CD4-positive, alpha-beta T cell treated with Interleukin-6 for 4 hours (primary cell): ENCODE data around the gene KCNJ12.

Source experiments
- DNase-seq: peaks from one replicate; pipeline ENCODE4 v3.0.0-alpha.2; 2020; ENCODE audit warnings: mixed read lengths

The KCNJ12 gene

GRCh38 chr17:21368545-21369246 is 7.5 kb upstream of the KCNJ12 start:
- DNase-seq = no peak

DNA sequence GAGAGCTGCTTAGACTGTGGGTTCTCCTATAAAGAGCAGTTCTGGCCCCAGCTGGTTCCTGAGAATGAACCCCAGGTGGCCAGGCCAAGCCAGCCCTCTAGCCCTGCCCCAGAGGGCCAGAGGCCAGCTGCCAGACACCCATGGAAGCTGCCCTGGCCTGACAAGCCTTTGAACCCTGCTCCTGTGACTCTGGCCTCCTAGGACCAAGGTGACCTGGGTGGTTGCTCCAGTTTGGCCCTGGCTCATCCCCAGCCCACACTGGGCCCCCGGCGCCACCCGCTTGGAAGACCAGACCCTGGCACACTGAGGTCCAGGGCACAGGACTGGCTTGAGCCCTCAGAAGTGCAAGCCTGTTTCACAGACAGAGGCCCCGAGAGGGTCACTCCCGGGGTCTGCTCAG is 6.8 kb upstream of the KCNJ12 start:
- no peak for DNase-seq

DNA sequence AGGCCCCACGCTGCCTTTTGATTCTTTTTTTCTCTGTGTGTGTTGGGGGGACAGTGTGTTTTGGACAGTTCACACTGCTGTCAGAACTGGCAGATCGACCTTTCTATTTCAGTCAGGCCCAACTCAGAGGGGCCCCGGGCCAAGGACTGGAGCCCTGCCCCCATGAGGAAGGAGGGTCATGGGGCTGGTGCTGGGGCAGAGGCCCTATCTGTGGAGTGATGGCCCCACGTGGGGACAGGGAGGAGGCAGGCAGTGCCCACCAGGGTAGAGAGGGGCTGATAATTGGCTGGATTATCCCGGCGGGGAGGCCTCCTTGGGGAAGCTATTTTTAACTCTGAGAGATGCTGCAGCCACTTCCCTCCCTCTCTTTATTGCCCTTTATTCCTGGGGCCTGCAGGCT is 5.7 kb upstream of the KCNJ12 start:
- no peak for DNase-seq

DNA sequence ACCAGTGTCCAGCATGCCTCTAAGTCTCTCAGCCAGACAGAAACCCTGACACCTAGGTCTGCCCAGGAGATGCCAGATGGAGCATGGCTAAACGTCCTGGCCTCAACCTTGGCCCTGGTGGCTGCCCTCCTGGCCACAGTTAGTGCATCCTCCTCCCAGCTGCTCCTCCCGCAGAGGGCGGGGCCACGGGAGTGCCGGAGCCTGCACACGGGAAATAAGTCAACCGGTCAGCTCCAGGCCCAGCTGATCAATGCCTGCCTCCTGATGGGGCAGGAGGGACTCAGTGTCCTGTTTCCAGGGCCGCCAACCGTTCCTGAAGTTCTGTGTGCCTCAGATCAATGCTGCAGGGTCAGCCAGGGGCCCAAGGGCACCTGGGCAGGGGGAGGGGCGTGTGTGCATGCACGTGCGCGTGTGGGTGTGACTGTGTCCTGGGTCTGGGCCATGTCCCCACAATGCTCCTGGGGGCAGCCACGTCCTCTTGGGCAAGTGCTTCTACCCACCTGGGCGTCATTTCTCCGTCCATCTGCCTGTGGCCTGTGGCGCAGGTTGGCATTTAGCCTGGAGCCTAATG is 4.6 kb upstream of the KCNJ12 start:
- no peak for DNase-seq

GRCh38 chr17:21372256-21372954 is 3.8 kb upstream of the KCNJ12 start:
- no peak for DNase-seq

GRCh38 chr17:21373036-21373435 is 3.1 kb upstream of the KCNJ12 start:
- DNase-seq = no peak

- no peak for DNase-seq
These were observed 2.3 kb upstream of the KCNJ12 start for GRCh38 chr17:21373696-21374440.

- DNase-seq = no peak
These were observed 1.6 kb upstream of the KCNJ12 start for GRCh38 chr17:21374441-21375161.

DNA sequence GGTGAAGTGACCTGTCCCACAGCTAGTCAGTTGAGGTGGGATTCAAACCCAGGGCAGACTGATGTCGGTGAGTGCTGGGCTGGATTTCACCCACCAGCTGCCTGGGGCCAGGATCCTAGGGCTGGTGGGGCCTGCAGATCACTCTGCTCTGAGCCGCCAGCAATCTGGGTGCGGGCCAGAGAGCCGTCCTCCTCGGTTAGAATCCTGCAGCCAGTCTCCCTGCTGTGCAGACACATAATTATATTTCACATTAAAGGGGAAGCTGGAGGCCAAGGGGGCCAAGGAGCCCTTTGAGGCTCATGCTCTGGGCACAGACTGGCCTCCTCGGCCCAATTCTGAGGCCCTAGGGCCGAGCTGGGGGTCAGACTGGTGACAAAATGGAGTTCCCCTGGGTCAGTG is 996 bp upstream of the KCNJ12 start:
- no peak for DNase-seq

DNA sequence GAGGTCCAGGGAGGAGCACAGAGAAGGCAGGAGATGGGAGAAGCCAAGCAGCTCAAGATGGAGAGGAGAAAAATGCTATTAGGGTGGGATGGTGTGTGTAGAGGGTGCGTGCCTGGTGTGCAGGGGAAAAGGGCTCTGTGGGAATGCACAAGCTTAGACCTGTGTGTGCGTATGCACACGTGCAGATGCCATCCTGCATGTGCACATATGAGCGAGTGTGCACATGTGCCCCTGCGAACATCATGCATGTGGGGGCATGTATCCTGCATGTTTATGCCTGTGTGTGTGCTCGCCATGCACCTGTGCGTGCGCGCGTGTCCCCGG is 438 bp upstream of the KCNJ12 start:
- DNase-seq = no peak

- DNase-seq = no peak
These were observed 868 bp downstream of the KCNJ12 start for GRCh38 chr17:21376759-21377690.

DNA sequence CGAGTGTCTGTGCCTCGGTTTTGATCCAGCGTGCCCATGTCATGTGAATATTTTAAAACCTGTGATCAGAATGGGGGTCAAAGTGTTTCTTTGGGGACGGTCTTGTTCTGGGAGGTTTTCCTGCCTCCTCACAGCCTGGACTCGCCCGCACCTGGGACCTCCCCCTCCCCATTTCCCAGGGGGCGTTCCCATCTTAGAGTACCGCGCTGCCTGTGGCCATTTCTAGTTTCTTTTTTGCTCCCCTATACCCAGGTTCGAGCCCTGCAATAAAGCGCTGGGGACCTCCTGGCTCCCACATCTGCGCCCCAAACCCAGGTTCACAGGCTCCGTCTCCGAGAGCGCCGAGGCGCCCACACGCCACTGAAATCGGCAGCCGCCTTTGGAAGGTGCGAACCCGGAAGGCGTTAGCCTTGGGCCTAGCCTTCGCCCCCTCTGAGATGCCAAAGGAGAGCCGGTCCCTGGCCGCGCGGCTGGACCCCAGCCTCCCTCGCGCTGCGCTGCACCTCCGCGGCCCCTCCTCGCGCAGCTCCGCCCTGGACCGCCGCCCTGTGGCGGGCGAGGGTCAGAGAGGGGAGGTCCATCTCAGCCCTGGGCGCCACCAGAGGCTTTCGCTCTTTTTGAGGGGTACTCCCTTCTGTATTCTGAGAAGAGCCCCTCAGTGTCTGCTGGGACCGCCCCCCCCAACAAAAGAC is 1.7 kb downstream of the KCNJ12 start:
- no peak for DNase-seq

GRCh38 chr17:21378553-21378952 is 2.4 kb downstream of the KCNJ12 start:
- DNase-seq = no peak

DNA sequence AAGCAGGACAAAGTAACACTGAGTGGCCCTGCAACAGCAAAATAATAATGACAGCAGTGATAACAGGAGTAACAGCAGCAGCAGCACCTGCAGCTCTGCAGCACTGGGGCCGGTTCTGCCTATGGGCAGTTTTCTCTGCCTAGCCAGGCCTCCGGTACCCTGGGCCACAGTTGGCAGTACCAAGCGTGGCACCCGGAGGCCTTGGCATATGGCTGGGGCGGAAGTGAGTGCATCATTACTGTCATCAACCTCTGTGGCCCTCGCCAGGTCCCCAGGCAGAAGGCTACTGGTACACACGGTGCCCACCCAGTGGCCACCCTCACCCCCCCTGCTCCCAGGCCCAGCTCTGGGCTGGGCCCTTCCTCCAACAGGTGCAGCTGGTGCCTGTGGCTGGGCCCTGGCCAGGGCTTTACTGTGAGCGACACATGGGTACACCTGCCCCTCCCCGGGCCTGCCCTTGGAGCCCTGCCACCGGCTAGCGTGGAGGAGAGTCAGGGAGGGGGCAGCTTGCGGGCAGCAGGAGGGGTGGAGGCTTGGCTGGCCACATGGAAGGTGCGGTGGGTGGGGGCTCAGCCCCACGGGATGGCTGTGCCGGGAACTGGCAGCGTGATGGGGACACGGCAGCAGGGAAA is 3.0 kb downstream of the KCNJ12 start:
- no peak for DNase-seq

DNA sequence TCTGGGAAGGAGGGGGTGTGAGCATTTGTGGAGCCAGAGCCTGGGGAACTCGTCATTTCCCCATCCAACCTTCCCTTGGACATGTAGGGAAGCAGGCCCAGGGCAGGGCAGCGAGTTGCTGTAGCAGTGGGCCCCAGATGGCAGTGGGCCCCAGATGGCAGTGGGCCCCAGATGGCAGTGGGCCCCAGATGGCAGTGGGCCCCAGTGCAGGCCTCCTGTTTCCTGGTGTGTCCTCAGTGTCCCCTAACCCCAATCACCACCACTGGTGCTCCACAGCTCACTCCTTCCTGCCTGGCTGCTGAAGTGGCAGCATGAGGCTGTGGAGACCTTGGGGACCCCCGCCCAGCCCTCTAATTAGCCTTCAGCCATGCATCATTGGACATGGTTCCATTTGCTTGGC is 4.5 kb downstream of the KCNJ12 start:
- no peak for DNase-seq

- DNase-seq = no peak
These were observed 5.0 kb downstream of the KCNJ12 start for GRCh38 chr17:21381076-21381706.

- no peak for DNase-seq
These were observed 6.7 kb downstream of the KCNJ12 start for GRCh38 chr17:21382560-21383495.

DNA sequence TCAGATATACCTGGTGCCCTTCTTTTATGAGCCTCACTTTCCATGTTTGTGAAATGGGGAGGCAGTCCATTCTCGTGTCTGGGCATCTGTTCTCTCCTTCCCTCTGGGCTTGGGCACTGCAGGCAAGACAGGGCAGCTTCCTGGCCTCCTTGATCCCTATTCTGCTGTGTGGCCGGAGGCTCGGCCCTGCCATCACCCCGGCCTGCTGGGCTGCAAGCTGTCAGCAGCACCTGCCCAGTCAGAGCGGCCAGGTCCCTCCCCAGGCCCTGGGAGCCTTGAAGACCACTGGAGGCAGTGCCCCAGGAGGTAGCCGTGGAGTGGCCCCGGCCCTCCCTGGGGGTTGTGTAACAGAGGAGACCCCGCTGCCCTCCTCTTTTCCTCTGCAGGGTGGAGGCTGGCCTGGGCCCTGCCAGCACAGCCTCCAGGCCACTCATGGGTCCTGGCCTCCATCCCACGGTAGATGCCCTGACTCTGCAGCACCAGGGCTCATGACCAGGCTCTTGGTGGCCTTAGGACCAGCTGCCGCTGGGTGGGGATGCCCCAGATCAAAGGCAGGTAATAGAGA is 9.2 kb downstream of the KCNJ12 start:
- DNase-seq = no peak

GRCh38 chr17:21387616-21388015 is 11.5 kb downstream of the KCNJ12 start:
- no peak for DNase-seq
